Fibroblast of the aortic adventitia (primary cell): ENCODE data around the gene RETREG1. TPM values are rescaled to one million over a fixed set of nuclear protein-coding genes. Genes with fewer than 3 reads are reported as not detected.

ENCODE experiments used
- DNase-seq: peaks from one replicate; pipeline ENCODE4 v3.0.0-alpha.2; 2010; ENCODE audit warnings: low read depth
- H3K4me3 ChIP-seq: 2 replicates; pipeline ENCODE4 v1.5.1; 2011; ENCODE audit warnings: low read depth, mild to moderate bottlenecking, control low read depth, low read length, moderate library complexity
- CTCF ChIP-seq: IDR thresholded peaks from 2 replicates; pipeline ENCODE4 v1.5.1; 2011; ENCODE audit warnings: mild to moderate bottlenecking, low read length, control low read depth, inconsistent platforms; ENCODE audit not compliant: insufficient read depth
- total RNA-seq: library from RNA; depleted of rRNA; stranded (reverse); fragments of >200 nt; gene quantifications from 2 replicates; pipeline ENCODE4 v1.2.3, GENCODE V29; 2012; ENCODE audit warnings: low replicate concordance

RETREG1 gene
- total RNA-seq, 1 donor: 0.99 TPM

GRCh38 chr5:16536246-16536645, 80.6 kb downstream of the RETREG1 start:
- DNase-seq: no peak
- TF ChIP-seq CTCF: no peak
- no peak overlapping the region for H3K4me3 ChIP-seq

GRCh38 chr5:16534280-16534679, 82.5 kb downstream of the RETREG1 start:
- TF ChIP-seq CTCF: no peak
- no peak for DNase-seq
- no peak overlapping the region for H3K4me3 ChIP-seq

GRCh38 chr5:16531063-16531648, 85.6 kb downstream of the RETREG1 start:
- no peak overlapping the region for H3K4me3 ChIP-seq
- no peak for DNase-seq
- no peak for TF ChIP-seq CTCF

- DNase-seq: no peak
- no peak for TF ChIP-seq CTCF
- H3K4me3 ChIP-seq: no peak overlapping the region
Observed at GRCh38 chr5:16529306-16529705, 87.5 kb downstream of the RETREG1 start.

GRCh38 chr5:16528382-16529110, 88.3 kb downstream of the RETREG1 start:
- no peak overlapping the region for H3K4me3 ChIP-seq
- no peak for TF ChIP-seq CTCF
- DNase-seq: no peak

GRCh38 chr5:16525651-16526050, 91.1 kb downstream of the RETREG1 start:
- no peak for DNase-seq
- no peak overlapping the region for H3K4me3 ChIP-seq
- no peak for TF ChIP-seq CTCF
